HG03139 (cell line): Measurements from ENCODE around the gene CPNE4.
"Not testable (repeated sequence)": the region's sequence is repeated elsewhere in the genome, so short reads cannot be mapped to it uniquely, and the experiment has no call there.

Experiments used
- ATAC-seq: cut with Tn5 transposase; IDR thresholded peaks from one replicate; pipeline ENCODE4 v1.9.1; 2021; ENCODE audit not compliant: unreplicated experiment

Gene CPNE4

GRCh38 chr3:131962982-131963381 is 71.8 kb downstream of the CPNE4 start:
- no peak for ATAC-seq

GRCh38 chr3:131960324-131960723 is 74.5 kb downstream of the CPNE4 start:
- ATAC-seq, result no peak

GRCh38 chr3:131957980-131958379 is 76.8 kb downstream of the CPNE4 start:
- ATAC-seq, result no peak

- no peak for ATAC-seq
Measured at GRCh38 chr3:131957511-131957910, 77.3 kb downstream of the CPNE4 start.

- ATAC-seq, result no peak
Measured at GRCh38 chr3:131948806-131949205, 86.0 kb downstream of the CPNE4 start.

- no peak for ATAC-seq
Measured at GRCh38 chr3:131944676-131945075, 90.1 kb downstream of the CPNE4 start.

GRCh38 chr3:131933665-131934064 is 101.1 kb downstream of the CPNE4 start:
- ATAC-seq, result no peak

- no peak for ATAC-seq
Measured at GRCh38 chr3:131928593-131928992, 106.2 kb downstream of the CPNE4 start.

GRCh38 chr3:131925571-131925970 is 109.2 kb downstream of the CPNE4 start:
- no peak for ATAC-seq

GRCh38 chr3:131922356-131922755 is 112.5 kb downstream of the CPNE4 start:
- no peak for ATAC-seq

- ATAC-seq, result no peak
Measured at GRCh38 chr3:131917006-131917405, 117.8 kb downstream of the CPNE4 start.

GRCh38 chr3:131914090-131914691 is 120.6 kb downstream of the CPNE4 start:
- ATAC-seq, result no peak

GRCh38 chr3:131912255-131912654 is 122.6 kb downstream of the CPNE4 start:
- no peak for ATAC-seq

GRCh38 chr3:131907796-131908195 is 127.0 kb downstream of the CPNE4 start:
- ATAC-seq, result no peak

GRCh38 chr3:131903988-131904415 is 130.8 kb downstream of the CPNE4 start:
- no peak for ATAC-seq

- no peak for ATAC-seq
Measured at GRCh38 chr3:131901686-131902085, 133.1 kb downstream of the CPNE4 start.

- ATAC-seq, result no peak
Measured at GRCh38 chr3:131900891-131901290, 133.9 kb downstream of the CPNE4 start.

- ATAC-seq, result no peak
Measured at GRCh38 chr3:131899021-131899420, 135.8 kb downstream of the CPNE4 start.

GRCh38 chr3:131898346-131898745 is 136.5 kb downstream of the CPNE4 start:
- ATAC-seq, result no peak

- no peak for ATAC-seq
Measured at GRCh38 chr3:131896285-131896684, 138.5 kb downstream of the CPNE4 start.

GRCh38 chr3:131895766-131896165 is 139.0 kb downstream of the CPNE4 start:
- no peak for ATAC-seq

- no peak for ATAC-seq
Measured at GRCh38 chr3:131892331-131892730, 142.5 kb downstream of the CPNE4 start.

GRCh38 chr3:131885871-131886270 is 148.9 kb downstream of the CPNE4 start:
- not testable (repeated sequence) for ATAC-seq
